Activated gamma-delta T cell treated with Interleukin-2 at 50 U/mL for 16 hours (primary cell): ENCODE data around the gene ATXN1.
"Not testable (repeated sequence)": the region's sequence is repeated elsewhere in the genome, so short reads cannot be mapped to it uniquely, and the experiment has no call there.

ENCODE experiments used
- DNase-seq: peaks from one replicate; pipeline ENCODE4 v3.0.0-alpha.2; 2020

ATXN1 gene

GRCh38 chr6:16398587-16398986 lies 362.7 kb downstream of the ATXN1 start:
- DNase-seq = no peak

GRCh38 chr6:16397623-16398022 lies 363.6 kb downstream of the ATXN1 start:
- no peak for DNase-seq

- DNase-seq = no peak
These were observed 364.6 kb downstream of the ATXN1 start for GRCh38 chr6:16396497-16397319.

- no peak for DNase-seq
These were observed 366.6 kb downstream of the ATXN1 start for GRCh38 chr6:16394632-16395031.

GRCh38 chr6:16393326-16393725 lies 367.9 kb downstream of the ATXN1 start:
- DNase-seq = no peak

GRCh38 chr6:16392010-16392409 lies 369.2 kb downstream of the ATXN1 start:
- DNase-seq = no peak

GRCh38 chr6:16391451-16391912 lies 369.8 kb downstream of the ATXN1 start:
- no peak for DNase-seq

- not testable (repeated sequence) for DNase-seq
These were observed 370.3 kb downstream of the ATXN1 start for GRCh38 chr6:16390909-16391450.

GRCh38 chr6:16389642-16390041 lies 371.6 kb downstream of the ATXN1 start:
- no peak for DNase-seq

GRCh38 chr6:16388488-16388887 lies 372.8 kb downstream of the ATXN1 start:
- DNase-seq = no peak

GRCh38 chr6:16386057-16386456 lies 375.2 kb downstream of the ATXN1 start:
- DNase-seq = no peak

GRCh38 chr6:16383607-16384206 lies 377.6 kb downstream of the ATXN1 start:
- DNase-seq = no peak

- DNase-seq = not testable (repeated sequence)
These were observed 379.3 kb downstream of the ATXN1 start for GRCh38 chr6:16381968-16382367.

- no peak for DNase-seq
These were observed 380.9 kb downstream of the ATXN1 start for GRCh38 chr6:16380220-16380809.

- DNase-seq = not testable (repeated sequence)
These were observed 382.9 kb downstream of the ATXN1 start for GRCh38 chr6:16378360-16378759.

- DNase-seq = no peak
These were observed 383.8 kb downstream of the ATXN1 start for GRCh38 chr6:16377470-16377869.

GRCh38 chr6:16375843-16376242 lies 385.4 kb downstream of the ATXN1 start:
- DNase-seq = no peak

- DNase-seq = no peak
These were observed 386.1 kb downstream of the ATXN1 start for GRCh38 chr6:16375206-16375605.

GRCh38 chr6:16374461-16375200 lies 386.6 kb downstream of the ATXN1 start:
- no peak for DNase-seq

- DNase-seq = no peak
These were observed 387.2 kb downstream of the ATXN1 start for GRCh38 chr6:16374016-16374415.

GRCh38 chr6:16372029-16372776 lies 389.1 kb downstream of the ATXN1 start:
- DNase-seq = no peak

- DNase-seq = no peak
These were observed 389.9 kb downstream of the ATXN1 start for GRCh38 chr6:16371401-16371800.
